Fibroblast of mammary gland (primary cell): Measurements from ENCODE around the gene FRG2C.

Source experiments
- DNase-seq: peaks from one replicate; pipeline ENCODE4 v3.0.0-alpha.2; 2010; ENCODE audit warnings: low read depth
- H3K4me3 ChIP-seq: 2 replicates; pipeline ENCODE4 v1.5.1; 2011; ENCODE audit warnings: low read depth, mild to moderate bottlenecking, low read length, moderate library complexity; ENCODE audit not compliant: control insufficient read depth
- CTCF ChIP-seq: conservative IDR thresholded peaks from 2 replicates; pipeline ENCODE4 v1.5.1; 2011; ENCODE audit warnings: low read depth, low read length, inconsistent platforms; ENCODE audit not compliant: control insufficient read depth, insufficient read depth

Gene FRG2C

GRCh38 chr3:75687323-75687722, 23.2 kb downstream of the FRG2C start:
- H3K4me3 ChIP-seq, result no peak overlapping the region
- TF ChIP-seq CTCF, result no peak
- no peak for DNase-seq

- no peak for DNase-seq
- no peak overlapping the region for H3K4me3 ChIP-seq
- TF ChIP-seq CTCF, result no peak
These were observed 27.9 kb downstream of the FRG2C start for GRCh38 chr3:75692061-75692460.
